Neural crest cell (in vitro differentiated cells): ENCODE measurements around the gene DGCR2. TPM values are rescaled to one million over a fixed set of nuclear protein-coding genes. Genes with fewer than 3 reads are reported as not detected.

Experiments used
- DNase-seq: peaks from one replicate; pipeline ENCODE4 v3.0.0; 2021; ENCODE audit warnings: low read depth, mixed read lengths, low spot score
- H3K27ac Mint-ChIP-seq: one replicate; pipeline ENCODE4 v1.8.0; 2021; ENCODE audit warnings: mild to moderate bottlenecking, mixed read lengths; ENCODE audit not compliant: unreplicated experiment
- H3K27me3 Mint-ChIP-seq: 2 replicates; pipeline ENCODE4 v1.8.0; 2021; ENCODE audit warnings: low read depth, mild to moderate bottlenecking, mixed read lengths
- H3K36me3 Mint-ChIP-seq: 2 replicates; pipeline ENCODE4 v1.8.0; 2021; ENCODE audit warnings: low read depth, mild to moderate bottlenecking, mixed read lengths
- H3K4me1 Mint-ChIP-seq: 2 replicates; pipeline ENCODE4 v1.8.0; 2021; ENCODE audit warnings: mixed read lengths
- H3K4me3 Mint-ChIP-seq: one replicate; pipeline ENCODE4 v1.8.0; 2021; ENCODE audit warnings: mild to moderate bottlenecking, mixed read lengths
- H3K9me3 Mint-ChIP-seq: 2 replicates; pipeline ENCODE4 v1.8.0; 2021; ENCODE audit warnings: mixed read lengths
- total RNA-seq: library from RNA; stranded (reverse); gene quantifications from 2 replicates; pipeline ENCODE4 v1.2.1, GENCODE V29; 2021
- TF ChIP-seq, protein P1 (sequence below): fragments of 200-600 bp; sonication (generic); conservative IDR thresholded peaks from 2 replicates; pipeline ENCODE4 v1.5.0; 2021; ENCODE audit warnings: antibody characterized with exemption, mild to moderate bottlenecking

Gene DGCR2
- total RNA-seq, 1 donor from 2014 or later, result 91.6 TPM

DNA sequence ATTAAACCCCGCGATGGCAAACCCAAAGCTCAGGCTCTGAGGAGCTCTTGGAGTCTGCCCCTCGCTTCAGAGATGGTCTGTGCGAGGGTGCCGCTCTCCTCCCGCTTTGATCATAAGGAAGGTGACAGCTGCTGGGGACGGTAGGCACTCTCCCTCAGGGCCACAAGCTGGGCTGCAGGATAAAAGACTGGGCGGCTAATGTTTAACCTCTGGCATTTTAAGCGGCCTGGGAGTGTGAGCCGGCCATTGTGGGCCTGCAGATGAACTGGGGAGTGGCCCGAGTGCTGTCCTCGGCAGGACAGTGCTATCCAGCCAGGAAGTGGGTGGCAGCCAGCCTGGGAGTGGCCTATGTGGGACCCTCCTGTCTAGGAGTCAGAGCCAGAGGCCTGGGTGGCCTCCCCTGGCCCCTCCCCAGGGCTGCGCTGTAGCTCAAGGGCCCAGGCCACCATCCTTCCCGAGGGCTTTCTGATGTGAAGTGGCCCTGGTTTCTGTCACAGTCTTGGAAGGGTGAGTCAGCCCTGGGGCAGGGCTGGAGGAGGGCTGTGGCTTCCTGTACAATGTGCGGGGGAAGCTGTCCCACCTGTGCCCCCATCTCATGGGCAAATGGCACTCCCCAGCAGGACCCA lies 127.4 kb downstream of the DGCR2 start:
- TF ChIP-seq, protein P1, sequence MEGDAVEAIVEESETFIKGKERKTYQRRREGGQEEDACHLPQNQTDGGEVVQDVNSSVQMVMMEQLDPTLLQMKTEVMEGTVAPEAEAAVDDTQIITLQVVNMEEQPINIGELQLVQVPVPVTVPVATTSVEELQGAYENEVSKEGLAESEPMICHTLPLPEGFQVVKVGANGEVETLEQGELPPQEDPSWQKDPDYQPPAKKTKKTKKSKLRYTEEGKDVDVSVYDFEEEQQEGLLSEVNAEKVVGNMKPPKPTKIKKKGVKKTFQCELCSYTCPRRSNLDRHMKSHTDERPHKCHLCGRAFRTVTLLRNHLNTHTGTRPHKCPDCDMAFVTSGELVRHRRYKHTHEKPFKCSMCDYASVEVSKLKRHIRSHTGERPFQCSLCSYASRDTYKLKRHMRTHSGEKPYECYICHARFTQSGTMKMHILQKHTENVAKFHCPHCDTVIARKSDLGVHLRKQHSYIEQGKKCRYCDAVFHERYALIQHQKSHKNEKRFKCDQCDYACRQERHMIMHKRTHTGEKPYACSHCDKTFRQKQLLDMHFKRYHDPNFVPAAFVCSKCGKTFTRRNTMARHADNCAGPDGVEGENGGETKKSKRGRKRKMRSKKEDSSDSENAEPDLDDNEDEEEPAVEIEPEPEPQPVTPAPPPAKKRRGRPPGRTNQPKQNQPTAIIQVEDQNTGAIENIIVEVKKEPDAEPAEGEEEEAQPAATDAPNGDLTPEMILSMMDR, result no peak
- DNase-seq, result no peak
- H3K27ac Mint-ChIP-seq, result peak overlapping the region; percentile 12
- peaks cover 17% of the 10 kb centered on the region for H3K4me1 Mint-ChIP-seq
- no peaks in the 10 kb centered on the region for H3K9me3 Mint-ChIP-seq
- H3K27me3 Mint-ChIP-seq, result peaks cover 12% of the 10 kb centered on the region
- H3K4me3 Mint-ChIP-seq, result no peak overlapping the region
- no peaks in the 10 kb centered on the region for H3K36me3 Mint-ChIP-seq

DNA sequence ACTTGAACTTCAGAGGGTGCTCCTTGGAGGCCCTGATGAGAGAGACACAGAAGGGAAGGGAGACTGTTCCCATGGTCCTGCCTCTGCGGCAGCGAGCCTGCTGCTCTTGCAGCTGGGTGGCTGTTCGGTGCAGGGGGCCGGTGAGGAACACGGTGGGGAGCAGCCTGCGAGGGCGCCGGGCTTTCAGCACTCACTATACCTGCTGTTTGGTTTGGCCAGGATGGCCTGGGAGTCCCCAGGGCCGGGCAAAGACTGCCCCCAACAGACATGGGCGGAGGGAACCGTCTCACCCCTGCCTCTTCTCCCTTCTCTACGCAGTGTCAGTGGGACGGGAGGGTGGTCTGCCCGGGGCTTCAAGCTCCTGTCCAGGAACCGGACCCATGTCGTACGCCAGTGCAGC lies 128.2 kb downstream of the DGCR2 start:
- DNase-seq, result no peak
- Mint-ChIP-seq H3K27me3 (peaks cover 8% of the 10 kb centered on the region), H3K4me1 (peaks cover 17% of the 10 kb centered on the region), H3K4me3 (no peak overlapping the region), H3K9me3 (no peaks in the 10 kb centered on the region), H3K27ac (no peak overlapping the region), H3K36me3 (no peaks in the 10 kb centered on the region)
- TF ChIP-seq, protein P1, result no peak

DNA sequence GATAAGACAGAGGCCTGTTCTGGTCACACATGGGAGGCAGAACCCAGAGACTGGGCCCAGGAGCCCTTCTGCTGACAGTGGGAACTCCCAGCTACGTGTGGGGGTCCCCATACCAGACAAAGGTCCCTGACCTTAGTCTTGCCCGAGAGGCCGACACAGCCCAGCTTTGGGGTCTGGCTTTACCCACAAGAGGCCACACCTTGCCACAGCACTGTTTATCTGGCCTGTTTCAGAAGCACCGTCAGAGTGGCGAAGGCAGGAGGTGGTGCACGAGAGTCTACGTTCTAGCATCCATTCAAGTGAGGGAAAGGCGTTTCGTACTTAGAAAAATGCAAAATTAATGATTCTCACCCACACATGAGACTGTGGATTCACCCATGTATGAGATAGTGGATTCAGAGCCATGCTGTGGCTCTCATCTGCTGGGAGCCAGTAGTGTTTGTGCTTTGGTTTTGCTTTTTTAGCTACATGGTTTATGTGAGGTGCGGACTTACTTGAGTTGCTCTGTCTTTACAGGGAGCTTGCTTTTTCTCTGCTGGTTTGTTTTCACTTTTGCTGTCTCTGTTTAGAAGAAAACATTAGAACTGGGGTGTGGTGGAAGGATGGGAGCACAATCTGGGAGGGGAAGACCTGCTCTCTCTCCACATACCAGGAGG lies 129.5 kb downstream of the DGCR2 start:
- no peak for DNase-seq
- peak overlapping the region; percentile 79 for H3K27ac Mint-ChIP-seq

DNA sequence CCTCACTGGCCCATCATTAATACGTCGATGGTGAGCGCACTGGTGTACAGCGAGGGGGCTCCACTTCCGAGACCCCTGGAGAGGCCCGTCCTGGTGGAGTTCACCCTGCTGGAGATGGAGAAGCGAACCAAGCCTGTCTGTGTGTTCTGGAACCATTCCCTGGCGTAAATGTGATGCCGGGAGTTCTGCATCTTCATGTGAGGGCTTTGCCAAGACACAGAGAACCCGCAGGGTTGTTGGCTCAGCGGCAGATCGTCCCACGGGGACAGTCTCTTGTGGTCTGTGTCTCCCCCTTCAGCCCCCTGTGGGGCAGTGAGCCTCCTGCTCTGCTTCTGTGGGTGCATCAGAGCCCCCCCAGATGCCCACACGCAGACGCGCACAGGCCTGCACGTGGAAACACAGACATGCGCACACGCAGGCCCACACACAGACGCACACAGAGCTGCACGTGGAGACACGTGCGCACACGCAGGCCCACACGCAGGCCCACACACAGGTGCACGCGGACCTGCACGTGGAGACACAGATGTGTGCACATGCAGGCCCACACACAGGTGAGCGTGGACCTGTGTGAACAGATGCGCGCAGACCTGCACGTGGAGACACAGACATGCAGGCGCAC lies 130.3 kb downstream of the DGCR2 start:
- H3K4me1 Mint-ChIP-seq, result peaks cover 17% of the 10 kb centered on the region
- no peaks in the 10 kb centered on the region for H3K36me3 Mint-ChIP-seq
- H3K9me3 Mint-ChIP-seq, result no peaks in the 10 kb centered on the region
- no peak overlapping the region for H3K4me3 Mint-ChIP-seq
- DNase-seq, result no peak
- TF ChIP-seq, protein P1, result no peak
- H3K27ac Mint-ChIP-seq, result no peak overlapping the region
- H3K27me3 Mint-ChIP-seq, result no peaks in the 10 kb centered on the region

More for the DNA sequence above, 129.5 kb downstream of the DGCR2 start:
- TF ChIP-seq, protein P1, result no peak
- Mint-ChIP-seq H3K4me3 (no peak overlapping the region), H3K4me1 (peaks cover 17% of the 10 kb centered on the region), H3K27me3 (peaks cover 3% of the 10 kb centered on the region), H3K9me3 (no peaks in the 10 kb centered on the region), H3K36me3 (no peaks in the 10 kb centered on the region)

DNA sequence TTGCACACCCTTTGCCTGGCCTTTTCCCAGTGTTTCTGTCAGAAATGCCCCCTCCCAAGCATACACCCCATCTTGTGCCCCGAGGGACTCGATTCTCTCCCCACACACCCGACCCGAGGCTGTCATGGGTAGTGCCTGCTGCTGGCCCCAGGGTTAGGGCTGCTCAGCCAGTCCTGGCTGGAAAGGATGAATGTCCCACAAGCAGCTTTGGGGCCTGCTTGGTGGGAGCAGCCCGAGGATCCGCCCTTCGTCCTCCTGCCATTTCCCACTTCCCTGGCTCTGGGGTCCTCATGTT lies 131.1 kb downstream of the DGCR2 start:
- H3K9me3 Mint-ChIP-seq, result no peaks in the 10 kb centered on the region
- H3K27ac Mint-ChIP-seq, result no peak overlapping the region
- TF ChIP-seq, protein P1, result no peak
- H3K36me3 Mint-ChIP-seq, result no peaks in the 10 kb centered on the region
- peaks cover 17% of the 10 kb centered on the region for H3K4me1 Mint-ChIP-seq
- H3K4me3 Mint-ChIP-seq, result no peak overlapping the region
- no peaks in the 10 kb centered on the region for H3K27me3 Mint-ChIP-seq
- DNase-seq, result no peak
